PC-9 (cell line): Measurements from ENCODE around the gene TUBA4B. TPM values are rescaled to one million over a fixed set of nuclear protein-coding genes. Genes with fewer than 3 reads are reported as not detected.

Experiments
- Bru-seq: library from RNA; stranded (reverse); fragments of 400-500 nt; gene quantifications from one replicate; lab custom pipeline; 2021; lab: Mats Ljungman, UMichigan
- BruChase-seq, 2 experiments: library from RNA; stranded (reverse); fragments of 400-500 nt; gene quantifications; one replicate each; lab custom pipeline; 2021; lab: Mats Ljungman, UMichigan
- BruUV-seq: library from RNA; stranded (reverse); fragments of 400-500 nt; replicated peaks from 2 replicates; lab custom pipeline; 2021; lab: Mats Ljungman, UMichigan
- CTCF ChIA-PET: fragments of 300-600 bp; sonication (Branson Sonifier 250); formaldehyde crosslinking; loops from one replicate; lab custom pipeline; 2022; ENCODE audit warnings: antibody characterized with exemption; lab: Charles Lee
- POLR2A ChIA-PET: fragments of 300-600 bp; sonication (Branson Sonifier 250); formaldehyde crosslinking; loops from one replicate; lab custom pipeline; 2022; ENCODE audit warnings: antibody characterized with exemption; ENCODE audit not compliant: unreplicated experiment; lab: Charles Lee
- DNase-seq, 2 experiments: peaks; one replicate each; pipeline versions ENCODE4 v3.0.0 to v3.0.0-alpha.2; 2015 to 2022; ENCODE audit warnings: mixed read lengths in 1 of 2
- H2AFZ ChIP-seq: fragments of 200-600 bp; sonication (generic); 2 replicates; pipeline ENCODE4 v1.8.1; 2017; ENCODE audit warnings: antibody characterized with exemption
- H3F3A ChIP-seq: fragments of 200-600 bp; sonication (generic); 2 replicates; pipeline ENCODE4 v1.8.1; 2017; ENCODE audit warnings: antibody characterized with exemption, mild to moderate bottlenecking, low read depth; ENCODE audit not compliant: insufficient read depth
- H3K27ac ChIP-seq: fragments of 200-600 bp; sonication (generic); 2 replicates; pipeline ENCODE4 v1.6.1; 2016; ENCODE audit warnings: mixed run types
- H3K27me3 ChIP-seq: fragments of 200-600 bp; sonication (generic); 2 replicates; pipeline ENCODE4 v1.6.1; 2016; ENCODE audit warnings: low read depth, mixed run types; ENCODE audit not compliant: insufficient read depth
- H3K36me3 ChIP-seq: fragments of 200-600 bp; sonication (generic); 2 replicates; pipeline ENCODE4 v1.6.1; 2016; ENCODE audit warnings: low read depth, mixed run types
- H3K4me1 ChIP-seq: fragments of 200-600 bp; sonication (generic); replicated peaks from 2 replicates; pipeline ENCODE4 v1.6.1; 2016; ENCODE audit warnings: mixed run types; ENCODE audit not compliant: insufficient read depth
- H3K4me2 ChIP-seq: fragments of 200-600 bp; sonication (generic); 2 replicates; pipeline ENCODE4 v1.6.1; 2017; ENCODE audit warnings: mixed run types
- H3K4me3 ChIP-seq: fragments of 200-600 bp; sonication (generic); 2 replicates; pipeline ENCODE4 v1.6.1; 2016; ENCODE audit warnings: mixed run types
- H3K79me2 ChIP-seq: fragments of 200-600 bp; sonication (generic); 2 replicates; pipeline ENCODE4 v1.6.1; 2017; ENCODE audit warnings: low read depth, mixed run types
- H3K9me2 ChIP-seq: fragments of 200-600 bp; sonication (generic); 2 replicates; pipeline ENCODE4 v1.8.1; 2017; ENCODE audit warnings: mild to moderate bottlenecking; ENCODE audit not compliant: insufficient read depth
- H3K9me3 ChIP-seq: fragments of 200-600 bp; sonication (generic); 2 replicates; pipeline ENCODE4 v1.8.1; 2016; ENCODE audit warnings: low read depth; ENCODE audit not compliant: insufficient read depth
- H4K20me1 ChIP-seq: fragments of 200-600 bp; sonication (generic); 2 replicates; pipeline ENCODE4 v1.8.1; 2017; ENCODE audit not compliant: insufficient read depth
- CTCF ChIP-seq: fragments of 200-600 bp; sonication (generic); conservative IDR thresholded peaks from 2 replicates; pipeline ENCODE4 v1.6.1; 2017; ENCODE audit warnings: mixed run types, antibody characterized with exemption, mild to moderate bottlenecking, moderate library complexity
- EZH2 ChIP-seq: fragments of 200-600 bp; sonication (generic); IDR thresholded peaks from 2 replicates; pipeline ENCODE4 v1.8.0; 2017; ENCODE audit warnings: antibody characterized with exemption, low read depth
- intact Hi-C: fragments of 100-400 bp; cut with micrococcal nuclease; formaldehyde crosslinking; loops from one replicate; pipeline ENCODE4 v1.10.0; 2022; ENCODE audit not compliant: unreplicated experiment
- long read RNA-seq: library from polyadenylated mRNA; stranded (forward); transcript quantifications from one replicate; pipeline ENCODE4 v2.0.0, GENCODE V29; 2022
- total RNA-seq: library from RNA; stranded (reverse); gene quantifications from 2 replicates; pipeline ENCODE4 v1.2.3, GENCODE V29; 2021

The TUBA4B gene
- total RNA-seq (not detected in 2 replicates), Bru-seq, nascent RNA (percentile 10 among the genes with signal in this experiment), BruChase-seq, experiment 1, labeled RNA remaining after a 2-hour chase (percentile 16 among the genes with signal in this experiment), BruChase-seq, experiment 2, labeled RNA remaining after a 6-hour chase (percentile 19 among the genes with signal in this experiment)
- long read RNA-seq = 0 reads

- peak; percentile 63 to 67 for DNase-seq
- Histone ChIP-seq H3K4me2 (peak within 1 kb of the TSS; percentile 84), H3K4me1 (peaks cover 55% of the 10 kb centered on the region), H3F3A (peaks cover 37% of the 10 kb centered on the region), H3K36me3 (0 out of 2 replicates have a peak, but pooled peaks cover 6% of the 10 kb centered on the region), H3K9me2 (no peaks in the 10 kb centered on the region), H3K9me3 (no peaks in the 10 kb centered on the region), H2AFZ (peak within 1 kb of the TSS; percentile 85), H3K27me3 (no peaks in the 10 kb centered on the region), H4K20me1 (no peaks in the 10 kb centered on the region), H3K4me3 (peak within 1 kb of the TSS; percentile 87), H3K27ac (peak within 1 kb of the TSS; percentile 43), H3K79me2 (peaks cover 26% of the 10 kb centered on the region)
- CTCF ChIA-PET = interaction anchor here (0.5 to 0.6 kb wide), 3 partner anchors 42 to 393 kb away, joined by 4 to 7 read pairs (median 6); no protein-coding TSS in a partner anchor
- TF ChIP-seq EZH2 (no peak), CTCF (no peak)
- POLR2A ChIA-PET = interaction anchor here (0.5 to 1.0 kb wide), 4 partner anchors 21 to 507 kb away, joined by 3 to 27 read pairs (median 6); no protein-coding TSS in a partner anchor
- BruUV-seq = TSS peak; percentile 62
- intact Hi-C loops = loop anchor here (1.0 kb wide), 2 partner anchors 21 to 26 kb away; partner anchors contain the start of gene DNAJB2
These were observed at the start of gene TUBA4B for GRCh38 chr2:219252900-219253752. TSS of gene TUBA4B (plus strand) at chr2:219253243. CDS start at chr2:219253408, 165 bp downstream.

GRCh38 chr2:219204425-219205164 lies 48.4 kb upstream of the TUBA4B start:
- no peak for DNase-seq
- CTCF ChIA-PET = no interaction called here
- no TSS peak for BruUV-seq

More at GRCh38 chr2:219204425-219205164, 48.4 kb upstream of the TUBA4B start:
- H3K9me3 ChIP-seq = no peaks in the 10 kb centered on the region
- H3K9me2 ChIP-seq = no peaks in the 10 kb centered on the region
- H3K27ac ChIP-seq = no peak overlapping the region
- H3K4me3 ChIP-seq = no peak overlapping the region
- no peaks in the 10 kb centered on the region for H3K27me3 ChIP-seq
- H2AFZ ChIP-seq = no peak overlapping the region
- no peaks in the 10 kb centered on the region for H3K36me3 ChIP-seq
- intact Hi-C loops = no loop called here
- no peak overlapping the region for H3K4me2 ChIP-seq
- TF ChIP-seq CTCF = no peak
- no peak for TF ChIP-seq EZH2
- POLR2A ChIA-PET = interaction anchor here (0.6 kb wide), 1 partner anchor 13 kb away, joined by 7 read pairs; no protein-coding TSS in a partner anchor
- H3K4me1 ChIP-seq = peaks cover 18% of the 10 kb centered on the region
- H3F3A ChIP-seq = peaks cover 14% of the 10 kb centered on the region; the same call in 1 of the 2 replicates
- H3K79me2 ChIP-seq = no peaks in the 10 kb centered on the region
- H4K20me1 ChIP-seq = no peaks in the 10 kb centered on the region
